Glutamatergic neuron (in vitro differentiated cells): ENCODE results near the gene FOXO3. TPM values are rescaled to one million over a fixed set of nuclear protein-coding genes. Genes with fewer than 3 reads are reported as not detected.

Experiments
- DNase-seq: peaks from one replicate; pipeline ENCODE4 v3.0.0; 2022
- H3K27ac Mint-ChIP-seq: one replicate; pipeline ENCODE4 v1.8.0; 2020; ENCODE audit warnings: mild to moderate bottlenecking, mixed read lengths, inconsistent platforms; ENCODE audit not compliant: unreplicated experiment
- H3K27me3 Mint-ChIP-seq: one replicate; pipeline ENCODE4 v1.8.0; 2020; ENCODE audit warnings: mild to moderate bottlenecking, moderate library complexity, mixed read lengths, inconsistent platforms; ENCODE audit not compliant: unreplicated experiment
- H3K36me3 Mint-ChIP-seq: one replicate; pipeline ENCODE4 v1.8.0; 2020; ENCODE audit warnings: mild to moderate bottlenecking, mixed read lengths, inconsistent platforms; ENCODE audit not compliant: unreplicated experiment
- H3K4me1 Mint-ChIP-seq: one replicate; pipeline ENCODE4 v1.8.0; 2020; ENCODE audit warnings: mild to moderate bottlenecking, low read depth, mixed read lengths, inconsistent platforms; ENCODE audit not compliant: unreplicated experiment
- H3K4me3 Mint-ChIP-seq: one replicate; pipeline ENCODE4 v1.8.0; 2020; ENCODE audit warnings: mild to moderate bottlenecking, mixed read lengths, inconsistent platforms; ENCODE audit not compliant: unreplicated experiment
- H3K9me3 Mint-ChIP-seq: one replicate; pipeline ENCODE4 v1.8.0; 2020; ENCODE audit warnings: mild to moderate bottlenecking, moderate library complexity, mixed read lengths, inconsistent platforms; ENCODE audit not compliant: unreplicated experiment
- total RNA-seq: library from RNA; stranded (reverse); fragmentation: NEBNext Ultra II Directional; extraction: Animal tissue kit (Norgen Biotek cat#: 25700); gene quantifications from one replicate; pipeline ENCODE4 v1.2.1, GENCODE V29; 2021; ENCODE audit not compliant: unreplicated experiment
- TF ChIP-seq, protein P1 (sequence below): fragments of 200-600 bp; sonication (generic); IDR thresholded peaks from one replicate; pipeline ENCODE4 v1.5.0; 2021; ENCODE audit not compliant: partially characterized antibody, unreplicated experiment

The FOXO3 gene
- total RNA-seq, 1 donor from 2014 or later: 30.3 TPM

DNA sequence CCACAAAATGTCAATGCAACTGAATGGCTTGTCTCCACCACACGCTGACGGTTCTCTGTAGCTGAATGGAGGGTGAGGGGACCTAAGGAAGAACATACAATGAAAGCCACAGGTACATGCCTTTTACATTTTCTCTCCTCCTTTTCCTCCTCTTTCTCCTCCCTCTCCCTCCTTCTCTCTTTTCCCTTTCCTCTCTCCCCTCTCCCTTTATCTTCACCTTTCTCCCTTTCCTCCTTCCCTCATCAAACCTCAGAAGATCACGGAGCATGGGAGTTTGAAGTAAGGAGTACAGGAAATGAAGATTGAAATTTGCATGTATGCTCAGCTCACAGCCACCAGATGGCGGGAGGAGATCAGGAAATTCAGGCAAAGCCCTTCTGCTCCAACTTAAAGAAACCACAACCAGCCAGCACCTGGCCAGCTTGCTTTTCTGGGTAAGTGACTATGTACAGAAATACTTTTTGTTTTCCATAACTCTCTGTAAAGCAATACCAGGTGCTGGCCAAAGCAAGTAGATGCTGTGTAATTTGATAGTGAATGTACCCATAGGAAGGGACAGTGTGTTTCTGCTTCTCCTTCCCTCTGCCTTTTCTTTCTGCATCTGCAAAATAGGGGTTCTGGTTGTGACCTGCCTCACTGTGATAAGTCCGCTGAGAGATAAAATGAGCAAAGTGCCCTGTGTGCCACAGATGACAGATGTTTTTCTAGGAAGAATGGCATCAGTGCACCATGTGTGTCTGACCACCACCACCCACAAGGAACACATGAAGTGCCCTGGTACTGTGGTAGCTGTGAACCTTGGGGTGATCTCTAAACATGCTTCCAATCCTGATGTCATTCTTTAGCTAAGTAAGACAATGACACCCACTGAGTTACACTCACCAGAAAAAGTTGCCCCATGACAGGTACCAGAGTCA, 18.6 kb upstream of the FOXO3 start:
- TF ChIP-seq, protein P1, sequence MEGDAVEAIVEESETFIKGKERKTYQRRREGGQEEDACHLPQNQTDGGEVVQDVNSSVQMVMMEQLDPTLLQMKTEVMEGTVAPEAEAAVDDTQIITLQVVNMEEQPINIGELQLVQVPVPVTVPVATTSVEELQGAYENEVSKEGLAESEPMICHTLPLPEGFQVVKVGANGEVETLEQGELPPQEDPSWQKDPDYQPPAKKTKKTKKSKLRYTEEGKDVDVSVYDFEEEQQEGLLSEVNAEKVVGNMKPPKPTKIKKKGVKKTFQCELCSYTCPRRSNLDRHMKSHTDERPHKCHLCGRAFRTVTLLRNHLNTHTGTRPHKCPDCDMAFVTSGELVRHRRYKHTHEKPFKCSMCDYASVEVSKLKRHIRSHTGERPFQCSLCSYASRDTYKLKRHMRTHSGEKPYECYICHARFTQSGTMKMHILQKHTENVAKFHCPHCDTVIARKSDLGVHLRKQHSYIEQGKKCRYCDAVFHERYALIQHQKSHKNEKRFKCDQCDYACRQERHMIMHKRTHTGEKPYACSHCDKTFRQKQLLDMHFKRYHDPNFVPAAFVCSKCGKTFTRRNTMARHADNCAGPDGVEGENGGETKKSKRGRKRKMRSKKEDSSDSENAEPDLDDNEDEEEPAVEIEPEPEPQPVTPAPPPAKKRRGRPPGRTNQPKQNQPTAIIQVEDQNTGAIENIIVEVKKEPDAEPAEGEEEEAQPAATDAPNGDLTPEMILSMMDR: peak; percentile 69
- Mint-ChIP-seq H3K27me3 (no peaks in the 10 kb centered on the region), H3K4me3 (no peak overlapping the region), H3K27ac (no peak overlapping the region), H3K4me1 (no peaks in the 10 kb centered on the region), H3K36me3 (peaks cover 6% of the 10 kb centered on the region), H3K9me3 (peaks cover 1% of the 10 kb centered on the region)
- peak; percentile 68 for DNase-seq

DNA sequence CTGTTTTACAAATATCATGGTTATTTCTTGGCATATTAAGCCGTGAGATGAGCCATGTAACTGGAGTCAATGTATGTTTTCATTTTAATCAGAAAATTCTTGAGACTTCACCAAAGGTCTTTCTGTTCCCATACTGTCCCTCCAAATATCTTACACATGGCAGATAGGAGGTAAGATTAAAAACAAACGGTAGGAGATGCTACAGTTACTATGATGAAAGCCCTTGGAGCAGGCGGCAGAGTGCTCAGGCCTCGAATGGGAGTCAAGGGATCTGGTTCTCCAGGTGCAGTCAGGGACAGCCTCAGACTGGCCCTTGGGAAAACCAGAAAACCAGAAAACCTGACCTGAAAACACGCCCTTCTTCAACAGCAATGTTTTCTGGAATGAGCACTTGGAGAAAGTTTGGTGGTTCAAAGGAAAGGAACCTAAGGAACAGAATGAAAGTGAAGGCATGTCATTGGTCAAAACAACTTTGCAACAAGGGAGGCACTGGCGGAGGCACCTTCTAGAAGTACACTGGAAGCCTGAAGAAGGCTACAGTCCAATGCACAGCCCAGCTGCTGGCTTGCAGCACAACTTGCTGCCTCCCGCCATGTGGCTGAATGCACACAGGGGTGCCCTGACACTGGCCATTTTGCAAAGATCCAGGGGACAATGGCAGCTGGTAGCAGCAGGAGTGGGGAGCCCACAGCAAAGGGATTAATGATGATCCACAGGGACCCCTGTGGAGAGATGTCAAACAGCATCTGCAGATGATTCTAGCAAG, 17.4 kb upstream of the FOXO3 start:
- DNase-seq: no peak
- peaks cover 6% of the 10 kb centered on the region for H3K36me3 Mint-ChIP-seq
- no peak overlapping the region for H3K27ac Mint-ChIP-seq
- H3K4me3 Mint-ChIP-seq: no peak overlapping the region
- TF ChIP-seq, protein P1: no peak
- no peaks in the 10 kb centered on the region for H3K4me1 Mint-ChIP-seq
- H3K27me3 Mint-ChIP-seq: no peaks in the 10 kb centered on the region
- no peaks in the 10 kb centered on the region for H3K9me3 Mint-ChIP-seq

DNA sequence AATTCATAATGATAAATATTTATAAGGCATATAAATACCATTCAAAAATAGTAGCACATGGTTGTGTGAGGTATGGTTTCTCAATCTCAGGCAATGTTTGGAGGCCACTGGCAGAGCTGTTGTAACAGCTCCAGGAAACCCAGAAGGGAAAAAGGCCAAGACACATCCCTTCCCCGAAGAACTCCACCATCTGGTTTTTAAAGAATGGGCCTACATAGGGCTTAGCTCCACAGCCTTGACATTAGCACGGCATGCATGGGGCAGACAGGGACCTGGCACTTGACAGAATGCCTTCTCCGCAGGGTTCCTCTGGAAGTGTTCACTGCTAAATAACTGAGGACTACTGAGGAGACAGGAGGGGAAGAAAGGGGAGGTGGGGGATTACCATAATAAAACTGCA, 16.1 kb upstream of the FOXO3 start:
- H3K4me3 Mint-ChIP-seq: no peak overlapping the region
- H3K27ac Mint-ChIP-seq: no peak overlapping the region
- no peaks in the 10 kb centered on the region for H3K27me3 Mint-ChIP-seq
- H3K36me3 Mint-ChIP-seq: peaks cover 2% of the 10 kb centered on the region
- H3K4me1 Mint-ChIP-seq: no peaks in the 10 kb centered on the region
- TF ChIP-seq, protein P1: no peak
- no peak for DNase-seq
- no peaks in the 10 kb centered on the region for H3K9me3 Mint-ChIP-seq

DNA sequence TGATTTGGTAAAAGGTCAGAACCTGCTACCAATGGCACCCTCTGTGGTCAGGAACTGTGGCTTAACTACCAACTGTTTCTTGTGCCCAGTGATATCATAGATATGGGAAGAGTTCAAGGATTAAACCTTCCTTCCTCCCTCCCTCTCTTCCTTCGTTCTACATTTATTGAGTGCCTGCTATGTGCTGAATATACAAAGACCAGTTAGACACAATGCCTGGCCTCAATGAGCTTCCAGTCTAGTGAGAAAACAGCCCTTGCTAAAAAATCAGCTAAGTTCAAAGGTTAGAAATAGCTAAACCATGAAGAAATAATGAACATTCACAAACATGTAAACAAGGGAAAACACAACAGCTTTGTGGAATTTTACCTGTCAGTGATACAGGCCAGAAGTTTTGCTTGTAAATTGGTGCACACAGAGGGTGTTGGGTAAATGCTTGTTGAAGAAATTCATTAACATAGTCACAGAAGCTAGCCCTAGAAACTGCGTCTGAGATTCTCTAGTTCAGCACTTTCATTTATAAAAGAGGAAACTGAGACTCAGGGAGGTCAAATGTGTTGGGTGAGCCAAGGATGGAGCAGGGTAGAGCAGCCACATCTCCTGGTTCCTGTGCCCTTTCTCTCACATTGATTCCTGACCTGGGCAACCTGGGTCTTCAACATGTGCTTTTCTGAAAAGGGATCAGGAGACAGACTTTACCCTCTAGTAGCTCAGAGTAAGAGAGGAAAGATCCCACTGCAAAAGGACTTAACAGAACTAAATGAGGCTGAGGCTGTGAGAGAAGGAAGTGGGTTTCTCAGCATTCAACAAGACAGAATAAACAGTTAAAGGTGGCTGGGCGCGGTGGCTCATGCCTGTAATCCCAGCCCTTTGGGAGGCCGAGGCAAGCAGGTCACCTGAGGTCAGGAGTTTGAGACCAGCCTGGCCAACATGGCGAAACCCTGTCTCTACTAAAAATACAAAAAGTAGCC, 14.4 kb upstream of the FOXO3 start:
- TF ChIP-seq, protein P1: no peak
- Mint-ChIP-seq H3K36me3 (no peaks in the 10 kb centered on the region), H3K27ac (no peak overlapping the region), H3K4me1 (no peaks in the 10 kb centered on the region), H3K9me3 (no peaks in the 10 kb centered on the region), H3K4me3 (no peak overlapping the region), H3K27me3 (no peaks in the 10 kb centered on the region)
- no peak for DNase-seq
